Non-pigmented ciliary epithelial cell (primary cell): ENCODE data around the gene METTL1.

Source experiments
- DNase-seq: peaks from one replicate; pipeline ENCODE4 v3.0.0-alpha.2; 2010; ENCODE audit warnings: low read depth

METTL1 gene

DNA sequence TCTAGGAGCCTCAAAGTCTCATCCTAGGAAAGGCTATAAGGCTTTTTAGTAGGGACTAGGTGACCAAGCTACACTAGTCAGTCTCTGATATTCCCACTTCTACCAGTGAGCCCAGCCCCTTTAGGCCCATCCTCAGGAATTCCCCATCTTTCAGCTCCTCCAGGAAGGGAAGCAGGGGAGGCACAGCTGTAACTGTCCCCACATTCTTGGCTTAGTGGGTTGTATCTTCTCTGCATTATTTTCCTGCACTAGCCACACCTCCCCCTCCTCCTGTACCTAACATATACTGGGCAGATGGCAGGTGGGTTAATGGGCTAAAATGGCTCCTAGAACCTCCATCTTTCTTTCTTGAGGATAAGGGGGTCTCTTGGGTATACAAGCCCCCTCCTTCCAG, 4.6 kb downstream of the METTL1 start:
- DNase-seq: no peak

GRCh38 chr12:57766464-57767304, 5.2 kb downstream of the METTL1 start, which contains the start of gene CYP27B1:
Gene CYP27B1 (minus strand): TSS chr12:57767078. CDS start chr12:57767041, 37 bp downstream.
- no peak for DNase-seq

DNA sequence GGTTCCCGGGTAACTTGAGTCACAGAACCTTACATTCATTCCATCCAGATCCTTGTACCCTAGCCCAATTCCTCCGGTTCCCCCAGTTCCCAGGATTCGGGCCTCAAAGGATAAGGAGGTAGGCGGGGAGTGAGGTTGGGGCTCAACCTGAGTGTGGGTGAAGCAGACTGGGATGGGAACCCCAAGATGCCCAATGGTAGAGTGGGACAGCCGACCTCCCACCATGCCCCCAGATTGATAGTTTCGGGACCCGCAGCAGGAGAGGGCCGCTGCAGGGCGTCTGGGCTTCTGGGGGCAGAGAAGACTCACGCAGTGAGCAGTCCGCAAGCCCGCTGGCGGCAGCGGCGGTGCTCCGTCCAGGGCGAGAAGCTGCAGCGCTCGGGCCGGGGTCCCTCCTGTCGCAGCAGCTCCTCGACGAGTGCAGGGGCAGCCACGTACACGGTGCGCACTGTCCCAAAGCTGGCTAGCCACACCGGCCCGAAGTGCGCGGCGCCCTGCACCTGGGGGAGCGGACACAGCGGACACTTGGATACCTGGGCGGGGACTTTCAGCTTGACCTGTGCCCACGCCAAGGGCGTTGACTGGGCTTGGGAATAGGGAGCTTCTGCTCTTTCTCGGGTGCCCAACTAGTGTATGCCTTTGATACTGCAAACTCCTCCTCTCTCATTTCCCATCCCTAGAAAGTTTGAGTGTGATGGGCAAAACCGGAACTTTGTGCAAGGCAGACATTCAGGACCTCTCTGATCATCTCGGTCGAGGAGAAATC, 6.0 kb downstream of the METTL1 start:
- no peak for DNase-seq

DNA sequence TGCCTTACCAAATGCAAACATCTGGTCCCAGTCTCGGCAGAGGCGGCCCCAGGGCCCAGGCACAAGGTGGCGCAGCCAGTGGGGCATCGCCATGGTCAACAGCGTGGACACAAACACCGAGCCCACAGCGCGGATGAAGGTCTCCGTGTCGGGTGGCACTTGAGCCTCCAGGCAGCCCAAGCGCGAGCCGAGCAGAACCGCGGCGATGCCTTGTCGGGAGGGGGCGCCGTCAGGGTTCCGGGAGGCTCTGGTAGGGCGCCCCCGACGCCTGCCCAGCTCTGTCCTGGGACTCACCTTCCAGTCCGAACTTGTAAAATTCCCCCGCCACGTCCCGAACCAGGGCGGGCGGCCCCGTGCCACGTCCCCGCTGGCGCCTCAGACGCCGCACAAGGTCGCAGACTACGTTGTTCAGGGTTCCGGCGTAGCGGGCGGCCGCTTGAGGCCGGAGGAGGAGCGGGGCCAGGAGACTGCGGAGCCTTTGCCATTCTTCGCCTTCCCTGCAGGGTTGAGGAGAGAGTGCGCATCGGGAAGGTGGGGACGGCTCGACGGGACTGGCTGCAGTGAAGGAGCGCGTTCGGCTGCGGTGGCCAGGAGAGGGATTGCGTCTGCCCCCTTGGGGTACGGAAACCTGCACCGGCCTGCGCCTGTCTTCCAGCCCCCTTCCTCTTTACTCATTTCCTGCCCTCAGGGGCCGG, 6.8 kb downstream of the METTL1 start:
- no peak for DNase-seq

DNA sequence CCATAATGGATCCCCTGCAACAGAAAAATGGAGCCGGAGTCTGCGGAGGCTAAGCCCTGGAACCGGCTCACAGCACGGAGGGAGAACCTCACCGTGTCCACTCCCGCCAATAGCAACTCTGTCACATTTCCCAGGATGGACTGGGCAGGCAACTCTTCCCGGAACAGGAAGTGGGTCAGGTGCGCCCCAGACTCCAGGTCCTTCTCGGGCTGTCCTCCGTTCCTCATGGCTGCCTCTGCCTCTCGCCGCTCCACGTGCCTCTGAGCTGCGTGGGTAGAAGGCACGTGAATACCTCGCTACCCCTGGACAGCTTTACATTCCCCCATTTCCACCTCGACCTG, 7.3 kb downstream of the METTL1 start:
- DNase-seq: no peak

DNA sequence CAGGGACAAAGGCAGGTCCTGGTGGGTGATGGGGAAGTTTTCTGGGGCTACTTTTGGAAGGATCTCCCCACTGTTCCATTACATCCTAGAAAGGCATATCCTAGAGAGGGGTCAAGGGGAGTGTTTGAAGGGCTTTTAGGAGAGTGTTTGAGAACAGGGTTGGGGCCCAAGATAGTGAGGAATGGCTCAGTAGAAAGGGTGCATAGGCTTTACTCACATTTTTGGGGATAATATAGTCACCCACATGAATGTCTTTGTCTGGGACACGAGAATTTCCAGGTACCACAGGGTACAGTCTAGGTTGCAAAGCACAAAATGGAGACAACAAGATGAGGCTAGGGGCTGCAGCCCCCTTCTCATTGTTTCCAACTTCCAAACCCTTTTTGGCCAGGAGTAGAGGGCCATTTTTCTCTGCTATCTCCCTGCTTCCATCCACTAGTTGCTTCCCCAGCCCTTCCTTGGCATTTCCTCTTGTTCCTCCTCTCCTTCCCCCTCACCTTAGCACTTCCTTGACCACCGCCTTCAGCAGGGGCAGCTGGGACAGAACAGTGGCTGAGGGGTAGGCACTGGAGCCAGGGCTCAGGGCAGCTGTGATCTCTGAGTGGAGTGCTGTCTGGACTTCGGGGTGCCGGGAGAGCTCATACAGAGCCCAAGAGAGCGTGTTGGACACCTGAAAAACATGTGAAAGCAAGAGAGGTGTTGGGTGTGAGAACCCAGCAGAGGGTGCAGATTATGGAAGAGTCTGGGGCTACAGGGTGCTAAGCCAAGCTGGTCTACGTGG, 7.8 kb downstream of the METTL1 start:
- no peak for DNase-seq

GRCh38 chr12:57762463-57762862, 9.4 kb downstream of the METTL1 start:
- DNase-seq: no peak

GRCh38 chr12:57761391-57761998, 10.4 kb downstream of the METTL1 start:
- DNase-seq: no peak

- no peak for DNase-seq
These were observed 11.4 kb downstream of the METTL1 start for GRCh38 chr12:57760347-57760982.

- DNase-seq: no peak
These were observed 12.4 kb downstream of the METTL1 start for GRCh38 chr12:57759360-57759980.

- DNase-seq: no peak
These were observed 13.1 kb downstream of the METTL1 start for GRCh38 chr12:57758552-57759359.

DNA sequence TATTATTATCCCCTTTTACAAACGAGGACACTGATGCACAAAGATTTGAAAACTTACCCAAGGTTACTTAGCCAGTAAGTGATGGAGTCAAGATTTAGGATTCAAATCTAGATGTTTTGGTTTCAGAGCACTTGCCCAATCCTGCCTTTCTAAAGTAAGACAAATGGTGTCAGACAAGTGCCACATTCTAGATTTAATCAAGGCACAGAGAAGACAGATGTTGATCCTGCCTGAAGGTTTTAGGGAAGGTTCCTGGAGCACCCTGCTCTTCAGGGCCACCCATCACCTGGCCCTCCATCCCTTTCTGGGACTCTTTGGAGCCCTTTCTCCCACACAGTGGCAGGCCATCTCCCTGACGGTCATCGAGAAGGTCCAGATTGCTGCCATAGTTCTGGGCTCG, 14.1 kb downstream of the METTL1 start:
- DNase-seq: no peak

DNA sequence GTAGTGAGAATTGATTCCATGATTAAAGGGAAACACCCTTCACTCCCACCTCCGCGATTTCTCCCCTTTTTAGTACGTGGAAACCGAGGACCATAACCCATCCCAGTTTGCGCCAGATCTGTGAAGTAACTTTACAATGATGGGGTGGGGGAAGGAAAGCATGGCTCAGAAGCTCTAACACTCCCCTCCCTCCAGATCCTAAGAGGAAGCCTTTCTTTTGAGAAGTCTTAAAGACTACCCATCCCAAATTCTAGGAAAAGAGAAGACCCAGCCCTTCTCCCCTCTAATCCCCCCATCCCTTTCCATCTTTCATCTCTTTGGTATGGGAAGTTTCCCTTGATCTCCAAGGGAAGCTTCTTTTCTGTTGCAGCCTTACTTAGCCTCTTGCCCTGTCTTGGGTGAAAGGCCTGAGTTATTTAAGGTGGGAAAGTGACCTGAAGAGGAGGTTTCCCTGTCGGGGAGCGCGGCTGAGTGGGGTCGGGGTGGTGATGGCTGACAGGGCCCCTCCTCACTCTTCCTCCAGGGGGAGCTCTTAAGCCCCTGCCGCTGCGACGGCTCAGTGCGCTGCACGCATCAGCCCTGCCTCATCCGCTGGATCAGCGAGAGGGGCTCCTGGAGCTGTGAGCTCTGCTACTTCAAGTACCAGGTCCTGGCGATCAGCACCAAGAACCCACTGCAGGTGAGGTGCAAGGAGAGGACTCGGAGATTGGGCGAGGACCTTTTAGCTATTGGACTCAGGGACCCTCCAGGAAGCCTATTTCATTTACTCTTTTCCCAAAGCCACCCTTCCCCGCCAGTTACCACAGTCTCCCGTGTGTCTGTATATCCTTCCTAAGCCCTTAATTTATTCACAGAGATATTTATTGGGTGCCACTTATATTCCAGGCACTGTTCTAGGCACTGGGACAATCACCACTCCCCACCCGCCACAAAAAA, 15.2 kb downstream of the METTL1 start:
- no peak for DNase-seq

GRCh38 chr12:57755454-57756372, 16.2 kb downstream of the METTL1 start:
- no peak for DNase-seq

DNA sequence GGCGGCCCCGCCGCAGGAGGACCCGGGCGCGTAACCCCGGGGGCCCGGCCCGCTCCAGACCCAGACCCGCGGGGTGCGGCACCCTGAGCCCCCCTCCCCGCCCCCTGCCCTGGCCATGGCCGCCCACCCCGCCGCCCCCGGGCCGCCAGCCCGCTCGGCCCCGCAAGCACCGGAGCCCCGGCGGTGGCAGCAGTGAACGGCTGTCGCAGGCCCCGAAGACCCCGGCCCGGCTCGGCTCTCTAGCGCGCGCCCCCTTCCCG, 16.8 kb downstream of the METTL1 start:
- no peak for DNase-seq

DNA sequence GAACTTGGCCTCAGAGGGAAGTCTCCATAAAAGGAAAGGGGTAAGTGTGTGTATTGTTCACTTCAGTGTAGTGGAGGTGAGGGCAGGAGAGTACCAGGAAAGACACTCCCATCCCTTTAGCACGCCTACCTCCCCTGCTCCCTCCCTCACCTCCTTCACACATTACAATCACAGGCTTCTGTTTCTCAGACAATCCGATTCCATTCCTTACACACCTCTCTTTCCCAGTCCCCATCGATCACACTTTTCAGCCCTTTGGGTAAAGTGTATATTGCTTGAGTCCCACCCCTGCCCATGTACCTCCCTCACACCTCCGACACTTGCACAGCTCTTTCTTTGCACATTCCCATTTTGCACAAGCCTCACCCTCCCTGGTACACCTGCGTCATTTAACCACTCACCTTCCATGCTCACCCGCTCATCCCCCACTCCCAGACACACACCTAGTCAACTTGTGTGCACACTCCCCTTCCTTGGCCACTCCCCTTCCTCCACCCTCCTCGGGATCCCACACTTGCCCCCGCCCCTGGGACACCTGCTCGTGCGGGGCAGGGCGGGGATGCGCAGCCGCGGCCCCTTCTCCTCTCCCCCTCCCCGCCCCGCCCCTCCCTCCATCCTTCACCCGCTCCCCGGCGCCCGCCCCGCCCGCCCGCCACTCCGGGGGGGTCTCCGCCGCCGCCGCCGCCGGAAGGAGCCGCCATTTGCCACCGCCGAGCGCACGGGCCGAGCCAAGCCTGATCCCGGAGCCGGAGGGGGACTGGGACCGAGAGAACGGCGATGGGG, 17.3 kb downstream of the METTL1 start, which contains the start of gene MARCHF9:
Gene MARCHF9, plus strand, starts transcription at position 693 of the 783 bp plus-strand sequence. CDS start 426 bp downstream, outside the sequence.
- DNase-seq: no peak
